Measurements from ENCODE around the gene EXOC3.
"Not testable (repeated sequence)": the region's sequence is repeated elsewhere in the genome, so short reads cannot be mapped to it uniquely, and the experiment has no call there.

EXOC3 gene

GRCh38 chr5:483011-483410, 40.0 kb downstream of the EXOC3 start:
- TF ChIP-seq, protein P1, sequence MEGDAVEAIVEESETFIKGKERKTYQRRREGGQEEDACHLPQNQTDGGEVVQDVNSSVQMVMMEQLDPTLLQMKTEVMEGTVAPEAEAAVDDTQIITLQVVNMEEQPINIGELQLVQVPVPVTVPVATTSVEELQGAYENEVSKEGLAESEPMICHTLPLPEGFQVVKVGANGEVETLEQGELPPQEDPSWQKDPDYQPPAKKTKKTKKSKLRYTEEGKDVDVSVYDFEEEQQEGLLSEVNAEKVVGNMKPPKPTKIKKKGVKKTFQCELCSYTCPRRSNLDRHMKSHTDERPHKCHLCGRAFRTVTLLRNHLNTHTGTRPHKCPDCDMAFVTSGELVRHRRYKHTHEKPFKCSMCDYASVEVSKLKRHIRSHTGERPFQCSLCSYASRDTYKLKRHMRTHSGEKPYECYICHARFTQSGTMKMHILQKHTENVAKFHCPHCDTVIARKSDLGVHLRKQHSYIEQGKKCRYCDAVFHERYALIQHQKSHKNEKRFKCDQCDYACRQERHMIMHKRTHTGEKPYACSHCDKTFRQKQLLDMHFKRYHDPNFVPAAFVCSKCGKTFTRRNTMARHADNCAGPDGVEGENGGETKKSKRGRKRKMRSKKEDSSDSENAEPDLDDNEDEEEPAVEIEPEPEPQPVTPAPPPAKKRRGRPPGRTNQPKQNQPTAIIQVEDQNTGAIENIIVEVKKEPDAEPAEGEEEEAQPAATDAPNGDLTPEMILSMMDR (conservative IDR thresholded peaks at IDR 0.05; ENCODE audit: control insufficient read depth, insufficient read depth, low read depth, low read length) = no peak
- no peak overlapping the region for H3K4me3 ChIP-seq (ENCODE audit: control insufficient read depth, low read depth, low read length)
- no peak for DNase-seq (ENCODE audit: low read depth)

GRCh38 chr5:483434-484140, 40.6 kb downstream of the EXOC3 start:
- no peak overlapping the region for H3K4me3 ChIP-seq (ENCODE audit: control insufficient read depth, low read depth, low read length)
- TF ChIP-seq, protein P1 (conservative IDR thresholded peaks at IDR 0.05; ENCODE audit: control insufficient read depth, insufficient read depth, low read depth, low read length) = no peak
- no peak for DNase-seq (ENCODE audit: low read depth)

DNA sequence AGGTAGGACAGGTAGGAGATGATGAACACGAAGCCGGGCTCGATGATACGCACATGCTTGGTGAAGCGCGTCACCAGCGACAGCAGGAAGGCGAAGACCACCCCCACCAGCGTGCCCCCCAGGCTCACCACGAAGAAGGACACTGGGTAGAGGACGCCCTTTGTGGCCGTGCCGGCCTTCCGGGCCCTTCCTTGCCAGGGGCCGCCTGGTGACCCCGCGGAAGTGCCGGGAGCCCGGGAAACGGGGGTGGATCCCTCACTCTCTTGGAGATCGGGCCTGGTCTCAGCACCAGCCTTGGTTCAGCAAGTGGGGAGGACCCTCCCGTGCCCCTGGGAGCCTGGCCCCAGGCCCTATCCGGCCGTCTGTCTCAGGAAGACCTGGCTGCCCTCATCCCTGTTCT, 41.6 kb downstream of the EXOC3 start:
- TF ChIP-seq, protein P1 (conservative IDR thresholded peaks at IDR 0.05; ENCODE audit: control insufficient read depth, insufficient read depth, low read depth, low read length) = no peak
- DNase-seq (ENCODE audit: low read depth) = no peak

GRCh38 chr5:485113-485945, 42.4 kb downstream of the EXOC3 start:
- no peak overlapping the region for H3K4me3 ChIP-seq (ENCODE audit: control insufficient read depth, low read depth, low read length)
- no peak for DNase-seq (ENCODE audit: low read depth)

More for the DNA sequence above, 41.6 kb downstream of the EXOC3 start:
- no peak overlapping the region for H3K4me3 ChIP-seq (ENCODE audit: control insufficient read depth, low read depth, low read length)

DNA sequence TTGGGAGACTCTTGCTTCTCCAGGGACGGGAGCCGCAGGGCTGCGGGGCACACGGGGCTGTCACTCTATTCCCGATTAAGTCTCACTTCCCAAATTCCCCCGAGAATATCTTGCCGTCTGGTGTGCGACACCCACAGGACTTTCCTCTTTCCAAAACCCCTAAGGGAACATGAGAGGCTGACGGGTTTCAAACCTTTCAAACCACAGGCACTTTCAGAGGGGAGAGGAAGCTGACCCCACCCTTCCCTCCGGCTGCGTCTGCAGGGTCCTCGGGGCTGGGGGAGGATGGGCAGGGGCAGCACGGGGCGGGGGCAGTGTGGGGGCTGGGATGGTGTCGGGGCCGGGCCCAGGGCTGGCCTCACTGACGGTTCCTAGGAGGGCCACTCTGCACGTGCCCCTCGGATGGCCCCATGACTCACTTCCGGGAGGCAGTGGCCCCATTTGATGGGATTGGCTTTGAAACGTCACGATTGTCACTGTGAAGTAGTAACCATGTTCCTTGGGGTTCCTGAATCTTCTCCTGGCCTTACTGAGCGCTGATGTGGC, 43.0 kb downstream of the EXOC3 start:
- TF ChIP-seq, protein P1 (conservative IDR thresholded peaks at IDR 0.05; ENCODE audit: control insufficient read depth, insufficient read depth, low read depth, low read length) = no peak
- no peak for DNase-seq (ENCODE audit: low read depth)
- no peak overlapping the region for H3K4me3 ChIP-seq (ENCODE audit: control insufficient read depth, low read depth, low read length)

More at GRCh38 chr5:485113-485945, 42.4 kb downstream of the EXOC3 start:
- TF ChIP-seq, protein P1 (conservative IDR thresholded peaks at IDR 0.05; ENCODE audit: control insufficient read depth, insufficient read depth, low read depth, low read length) = no peak

- not testable (repeated sequence) for H3K4me3 ChIP-seq (ENCODE audit: control insufficient read depth, low read depth, low read length); DNase-seq (ENCODE audit: low read depth)
Measured at GRCh38 chr5:486597-486996, 43.6 kb downstream of the EXOC3 start.

GRCh38 chr5:488241-488640, 45.3 kb downstream of the EXOC3 start:
- TF ChIP-seq, protein P1 (conservative IDR thresholded peaks at IDR 0.05; ENCODE audit: control insufficient read depth, insufficient read depth, low read depth, low read length) = no peak
- H3K4me3 ChIP-seq (ENCODE audit: control insufficient read depth, low read depth, low read length) = no peak overlapping the region
- DNase-seq (ENCODE audit: low read depth) = no peak

All from fibroblast of mammary gland (primary cell).